WERI-Rb-1 (cell line): ENCODE results near the gene MIR17HG.

Experiments used
- DNase-seq: peaks from one replicate; pipeline ENCODE4 v3.0.0-alpha.2; 2020
- H3K27ac ChIP-seq: fragments of 250-450 bp; sonication (Bioruptor Pico); 2 replicates; pipeline ENCODE4 v1.5.1; 2020; ENCODE audit warnings: mild to moderate bottlenecking, moderate library complexity
- H3K27me3 ChIP-seq: fragments of 250-450 bp; sonication (Bioruptor Pico); 2 replicates; pipeline ENCODE4 v1.5.1; 2021; ENCODE audit warnings: mild to moderate bottlenecking, low read depth, moderate library complexity; ENCODE audit not compliant: insufficient read depth, severe bottlenecking
- H3K36me3 ChIP-seq: fragments of 250-450 bp; sonication (Bioruptor Pico); 2 replicates; pipeline ENCODE4 v1.5.1; 2020; ENCODE audit warnings: mild to moderate bottlenecking, moderate library complexity
- H3K4me3 ChIP-seq: 2 replicates; pipeline ENCODE4 v1.5.1; 2011; ENCODE audit warnings: low read depth, mild to moderate bottlenecking, control low read depth, low read length
- H3K9me3 ChIP-seq: fragments of 250-450 bp; sonication (Bioruptor Pico); 2 replicates; pipeline ENCODE4 v1.5.1; 2021; ENCODE audit warnings: mild to moderate bottlenecking, moderate library complexity; ENCODE audit not compliant: severe bottlenecking
- TF ChIP-seq, protein P1 (sequence below): IDR thresholded peaks from 2 replicates; pipeline ENCODE4 v1.5.1; 2011; ENCODE audit warnings: low read depth, mild to moderate bottlenecking, control low read depth, inconsistent platforms, low read length

MIR17HG gene

DNA sequence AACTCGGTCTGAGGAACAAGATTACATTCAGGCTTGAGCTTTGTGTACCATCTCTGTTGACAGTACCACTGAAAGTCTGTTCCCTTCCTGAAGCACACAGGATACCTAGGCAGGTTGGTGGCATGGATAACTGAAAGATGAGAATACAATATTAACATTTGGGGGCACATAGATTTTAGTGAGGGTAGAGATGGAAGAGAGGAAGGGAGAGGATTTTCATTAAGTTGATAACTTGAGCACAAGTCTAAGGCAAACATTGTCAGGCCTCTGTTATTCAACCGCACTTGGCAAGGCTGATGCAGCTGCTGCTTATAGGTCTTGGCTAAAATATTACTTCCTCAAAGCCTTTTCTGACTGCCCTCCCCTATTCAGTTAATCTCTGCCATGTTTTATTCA, 10.9 kb downstream of the MIR17HG start:
- Histone ChIP-seq H3K27me3 (no peaks in the 10 kb centered on the region), H3K27ac (no peak overlapping the region), H3K36me3 (peaks cover 48% of the 10 kb centered on the region), H3K4me3 (no peak overlapping the region), H3K9me3 (no peaks in the 10 kb centered on the region)
- DNase-seq, result no peak
- TF ChIP-seq, protein P1, sequence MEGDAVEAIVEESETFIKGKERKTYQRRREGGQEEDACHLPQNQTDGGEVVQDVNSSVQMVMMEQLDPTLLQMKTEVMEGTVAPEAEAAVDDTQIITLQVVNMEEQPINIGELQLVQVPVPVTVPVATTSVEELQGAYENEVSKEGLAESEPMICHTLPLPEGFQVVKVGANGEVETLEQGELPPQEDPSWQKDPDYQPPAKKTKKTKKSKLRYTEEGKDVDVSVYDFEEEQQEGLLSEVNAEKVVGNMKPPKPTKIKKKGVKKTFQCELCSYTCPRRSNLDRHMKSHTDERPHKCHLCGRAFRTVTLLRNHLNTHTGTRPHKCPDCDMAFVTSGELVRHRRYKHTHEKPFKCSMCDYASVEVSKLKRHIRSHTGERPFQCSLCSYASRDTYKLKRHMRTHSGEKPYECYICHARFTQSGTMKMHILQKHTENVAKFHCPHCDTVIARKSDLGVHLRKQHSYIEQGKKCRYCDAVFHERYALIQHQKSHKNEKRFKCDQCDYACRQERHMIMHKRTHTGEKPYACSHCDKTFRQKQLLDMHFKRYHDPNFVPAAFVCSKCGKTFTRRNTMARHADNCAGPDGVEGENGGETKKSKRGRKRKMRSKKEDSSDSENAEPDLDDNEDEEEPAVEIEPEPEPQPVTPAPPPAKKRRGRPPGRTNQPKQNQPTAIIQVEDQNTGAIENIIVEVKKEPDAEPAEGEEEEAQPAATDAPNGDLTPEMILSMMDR, result no peak

DNA sequence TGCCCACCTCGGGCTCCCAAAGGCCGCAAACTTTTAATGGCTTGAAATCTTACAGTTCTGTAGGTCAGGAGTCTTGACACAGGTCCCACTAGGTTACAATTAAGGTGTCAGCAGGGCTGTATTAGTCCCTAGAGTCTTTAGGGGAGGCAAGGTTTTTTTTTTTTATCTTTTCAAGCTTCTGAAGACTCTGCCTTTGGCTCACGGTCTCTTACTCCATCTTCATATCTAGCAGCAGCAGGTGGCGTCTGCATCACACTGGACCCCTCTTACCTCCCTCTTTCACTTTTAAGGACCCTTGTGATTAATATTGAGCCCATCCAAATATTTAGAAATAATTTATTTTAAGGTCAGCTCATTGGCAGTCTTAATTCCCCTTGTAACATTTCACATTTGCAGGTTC, 11.6 kb downstream of the MIR17HG start:
- Histone ChIP-seq H3K4me3 (no peak overlapping the region), H3K27ac (no peak overlapping the region), H3K27me3 (no peaks in the 10 kb centered on the region), H3K9me3 (no peaks in the 10 kb centered on the region), H3K36me3 (peaks cover 41% of the 10 kb centered on the region)
- DNase-seq, result no peak
- TF ChIP-seq, protein P1, result no peak

DNA sequence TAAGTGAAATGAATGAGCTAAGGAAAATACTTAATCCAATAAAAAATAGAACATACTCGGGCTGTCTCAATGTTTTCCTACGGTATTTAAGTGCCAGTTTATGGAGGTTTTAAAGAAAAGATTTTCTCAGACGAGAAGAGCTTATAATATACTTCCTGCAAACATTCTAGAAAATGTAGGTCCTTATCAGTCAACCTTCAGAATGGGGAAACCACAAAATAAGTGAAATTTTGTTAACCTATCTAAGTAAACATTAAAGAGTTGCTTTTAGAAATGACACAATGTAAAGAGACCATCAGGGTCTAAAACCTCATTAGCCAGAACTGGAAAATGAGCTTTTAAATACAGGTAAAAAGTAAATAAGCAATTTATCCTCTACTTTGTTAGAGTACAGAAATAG, 12.1 kb downstream of the MIR17HG start:
- Histone ChIP-seq H3K9me3 (no peaks in the 10 kb centered on the region), H3K27me3 (no peaks in the 10 kb centered on the region), H3K36me3 (peaks cover 36% of the 10 kb centered on the region), H3K4me3 (no peak overlapping the region), H3K27ac (no peak overlapping the region)
- no peak for DNase-seq
- TF ChIP-seq, protein P1, result no peak

DNA sequence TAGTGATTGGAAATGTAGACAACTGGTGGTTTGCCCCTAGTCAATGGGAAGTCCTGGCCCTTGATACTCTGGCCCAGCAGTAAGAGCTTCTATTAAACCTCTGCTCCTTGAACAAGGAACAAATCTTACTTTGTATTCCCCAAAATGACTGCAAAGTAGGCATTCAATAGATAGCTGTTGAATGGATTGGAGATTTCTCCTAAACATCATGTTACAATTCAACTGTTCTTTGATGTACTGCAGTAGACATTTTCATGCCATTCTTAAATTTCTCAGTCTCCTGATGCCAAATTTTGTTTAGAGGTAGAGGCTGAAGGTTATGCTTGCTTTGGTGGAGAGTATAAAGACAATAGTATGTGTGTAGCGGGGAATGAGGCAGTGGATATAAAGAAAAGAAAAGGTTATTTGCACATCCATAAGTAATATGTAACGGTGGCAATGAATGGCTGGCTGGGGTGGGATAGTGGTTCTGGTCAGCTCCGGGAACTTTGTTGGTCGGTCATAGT, 12.8 kb downstream of the MIR17HG start:
- no peaks in the 10 kb centered on the region for H3K9me3 ChIP-seq
- TF ChIP-seq, protein P1, result no peak
- no peaks in the 10 kb centered on the region for H3K27me3 ChIP-seq
- no peak overlapping the region for H3K4me3 ChIP-seq
- H3K27ac ChIP-seq, result no peak overlapping the region
- no peak for DNase-seq
- peaks cover 29% of the 10 kb centered on the region for H3K36me3 ChIP-seq

DNA sequence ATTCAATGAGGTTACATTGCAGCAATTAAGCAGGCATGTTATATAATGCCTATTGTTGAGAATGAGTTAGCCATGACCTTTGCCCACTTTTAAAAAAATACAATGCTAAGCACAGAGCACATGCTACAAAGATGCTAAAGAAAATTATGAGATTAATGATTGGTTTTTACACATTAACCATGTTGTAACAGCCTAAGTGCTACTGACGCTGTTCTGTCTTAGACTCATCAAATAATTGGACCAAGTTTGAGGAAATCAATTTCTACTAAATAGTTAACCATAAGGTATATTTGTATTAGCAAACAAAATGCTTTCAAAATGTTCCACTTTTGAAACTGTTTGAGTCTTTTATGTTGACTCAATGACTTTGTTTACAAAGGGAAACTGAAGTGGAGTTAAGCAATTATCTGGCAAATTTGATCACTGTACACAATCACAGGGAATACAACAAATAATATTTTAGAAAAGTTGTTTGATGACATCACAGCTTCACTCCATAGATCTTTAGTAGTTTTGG, 14.3 kb downstream of the MIR17HG start:
- H3K4me3 ChIP-seq, result no peak overlapping the region
- H3K27ac ChIP-seq, result no peak overlapping the region
- H3K36me3 ChIP-seq, result peaks cover 14% of the 10 kb centered on the region

More for the DNA sequence above, 14.3 kb downstream of the MIR17HG start:
- Histone ChIP-seq H3K27me3 (no peaks in the 10 kb centered on the region), H3K9me3 (no peaks in the 10 kb centered on the region)
- TF ChIP-seq, protein P1, result no peak
- DNase-seq, result no peak
